DOHH2 (cell line): ENCODE measurements around the gene CTSZ.

Experiments
- H3F3A ChIP-seq: fragments of 200-600 bp; sonication (generic), shearing (Covaris generic); 2 replicates; pipeline ENCODE4 v1.6.0; 2016; ENCODE audit warnings: antibody characterized with exemption, mild to moderate bottlenecking; ENCODE audit not compliant: control insufficient read depth, insufficient read depth
- H3K27ac ChIP-seq: fragments of 200-600 bp; sonication (generic); 2 replicates; pipeline ENCODE4 v1.5.1; 2014; ENCODE audit warnings: low read depth, mild to moderate bottlenecking, low read length, moderate library complexity
- H3K27me3 ChIP-seq: fragments of 200-600 bp; sonication (generic); 2 replicates; pipeline ENCODE4 v1.6.1; 2014; ENCODE audit warnings: mild to moderate bottlenecking, low read length, mixed read lengths; ENCODE audit not compliant: control insufficient read depth
- H3K36me3 ChIP-seq: fragments of 200-600 bp; sonication (generic); 2 replicates; pipeline ENCODE4 v1.6.1; 2014; ENCODE audit warnings: mild to moderate bottlenecking, low read length, moderate library complexity, mixed read lengths; ENCODE audit not compliant: control insufficient read depth
- H3K4me1 ChIP-seq: fragments of 200-600 bp; sonication (generic); 2 replicates; pipeline ENCODE4 v1.6.1; 2014; ENCODE audit warnings: mild to moderate bottlenecking, low read length, mixed read lengths; ENCODE audit not compliant: control insufficient read depth
- H3K4me2 ChIP-seq: fragments of 200-600 bp; sonication (generic); 2 replicates; pipeline ENCODE4 v1.6.0; 2014; ENCODE audit warnings: mild to moderate bottlenecking, low read length, moderate library complexity
- H3K4me3 ChIP-seq: fragments of 200-600 bp; sonication (generic); 2 replicates; pipeline ENCODE4 v1.5.1; 2014; ENCODE audit warnings: mild to moderate bottlenecking, low read length, mixed read lengths
- H3K79me2 ChIP-seq: fragments of 200-600 bp; sonication (generic); 2 replicates; pipeline ENCODE4 v1.6.1; 2014; ENCODE audit warnings: mild to moderate bottlenecking, low read length, mixed read lengths; ENCODE audit not compliant: control insufficient read depth
- H3K9me2 ChIP-seq: fragments of 200-600 bp; sonication (generic); replicated peaks from 2 replicates; pipeline ENCODE4 v1.6.1; 2014; ENCODE audit warnings: mild to moderate bottlenecking, low read length, mixed read lengths; ENCODE audit not compliant: control insufficient read depth
- H3K9me3 ChIP-seq: fragments of 200-600 bp; sonication (generic); 2 replicates; pipeline ENCODE4 v1.6.1; 2014; ENCODE audit warnings: antibody characterized with exemption, low read length, mixed read lengths; ENCODE audit not compliant: control insufficient read depth, insufficient read depth
- H4K20me1 ChIP-seq: fragments of 200-600 bp; sonication (generic); 2 replicates; pipeline ENCODE4 v1.6.0; 2014; ENCODE audit warnings: low read depth, mild to moderate bottlenecking, antibody characterized with exemption, low read length, moderate library complexity; ENCODE audit not compliant: control insufficient read depth, insufficient read depth
- EZH2phosphoT487 ChIP-seq: fragments of 200-600 bp; sonication (generic); IDR thresholded peaks from 2 replicates; pipeline ENCODE4 v1.6.1; 2017; ENCODE audit warnings: borderline replicate concordance, mild to moderate bottlenecking, antibody characterized with exemption, low read length, moderate library complexity, mixed read lengths
- TF ChIP-seq, protein P1 (sequence below): fragments of 200-600 bp; sonication (generic); IDR thresholded peaks from one replicate; pipeline ENCODE4 v1.5.1; 2014; ENCODE audit warnings: antibody characterized with exemption, mild to moderate bottlenecking, low read depth, low read length; ENCODE audit not compliant: poor library complexity, severe bottlenecking

Gene CTSZ

DNA sequence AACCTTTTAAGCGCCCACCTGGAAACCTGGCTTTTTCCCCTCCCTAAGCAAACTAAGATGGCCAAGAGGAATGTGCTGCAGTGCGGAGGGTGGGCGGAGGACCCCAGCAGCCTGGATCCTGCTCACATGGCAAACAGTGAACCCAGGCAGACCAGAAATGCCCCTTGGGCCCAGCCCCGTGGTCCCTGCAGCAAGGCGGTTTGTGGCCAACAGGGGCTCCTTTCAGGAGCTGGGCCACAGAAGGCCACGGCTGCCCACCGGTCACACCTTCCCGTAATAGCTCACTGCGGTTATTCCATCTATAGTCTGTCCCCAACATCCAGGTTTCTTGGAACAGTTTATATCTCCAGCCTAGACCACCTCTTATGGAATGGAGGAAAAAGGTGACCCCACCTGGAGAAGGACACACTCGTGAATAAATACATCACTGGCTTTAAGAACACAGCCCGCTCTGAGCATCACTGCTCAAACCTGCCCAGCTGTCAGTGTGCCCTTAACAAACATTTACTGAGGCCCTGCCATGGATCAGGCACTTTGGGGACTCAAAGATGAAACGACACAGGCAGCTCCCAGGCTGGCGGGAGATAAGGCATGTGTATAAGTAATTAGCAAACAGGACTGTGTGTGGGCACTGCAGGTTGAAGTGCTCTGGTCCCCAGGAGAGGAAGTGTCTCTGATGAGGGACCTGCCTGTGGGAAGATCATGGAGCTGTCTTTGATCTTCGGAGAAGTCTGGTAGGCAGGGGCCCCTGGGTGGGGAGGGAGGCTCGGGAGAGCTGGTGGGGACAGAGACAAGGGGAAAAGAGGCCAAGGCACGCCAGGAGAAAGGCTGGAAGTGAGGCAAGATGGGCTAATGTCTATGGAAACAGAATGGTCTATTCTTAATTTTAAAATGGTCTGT lies 9.0 kb upstream of the CTSZ start:
- H3K4me3 ChIP-seq, result peak overlapping the region; percentile 55
- H3K4me1 ChIP-seq, result peaks cover 25% of the 10 kb centered on the region
- H3K27me3 ChIP-seq, result no peaks in the 10 kb centered on the region
- TF ChIP-seq, protein P1, sequence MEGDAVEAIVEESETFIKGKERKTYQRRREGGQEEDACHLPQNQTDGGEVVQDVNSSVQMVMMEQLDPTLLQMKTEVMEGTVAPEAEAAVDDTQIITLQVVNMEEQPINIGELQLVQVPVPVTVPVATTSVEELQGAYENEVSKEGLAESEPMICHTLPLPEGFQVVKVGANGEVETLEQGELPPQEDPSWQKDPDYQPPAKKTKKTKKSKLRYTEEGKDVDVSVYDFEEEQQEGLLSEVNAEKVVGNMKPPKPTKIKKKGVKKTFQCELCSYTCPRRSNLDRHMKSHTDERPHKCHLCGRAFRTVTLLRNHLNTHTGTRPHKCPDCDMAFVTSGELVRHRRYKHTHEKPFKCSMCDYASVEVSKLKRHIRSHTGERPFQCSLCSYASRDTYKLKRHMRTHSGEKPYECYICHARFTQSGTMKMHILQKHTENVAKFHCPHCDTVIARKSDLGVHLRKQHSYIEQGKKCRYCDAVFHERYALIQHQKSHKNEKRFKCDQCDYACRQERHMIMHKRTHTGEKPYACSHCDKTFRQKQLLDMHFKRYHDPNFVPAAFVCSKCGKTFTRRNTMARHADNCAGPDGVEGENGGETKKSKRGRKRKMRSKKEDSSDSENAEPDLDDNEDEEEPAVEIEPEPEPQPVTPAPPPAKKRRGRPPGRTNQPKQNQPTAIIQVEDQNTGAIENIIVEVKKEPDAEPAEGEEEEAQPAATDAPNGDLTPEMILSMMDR, result no peak
- no peak for TF ChIP-seq EZH2phosphoT487
- no peaks in the 10 kb centered on the region for H4K20me1 ChIP-seq
- H3K36me3 ChIP-seq, result no peaks in the 10 kb centered on the region
- peak overlapping the region; percentile 59 for H3K27ac ChIP-seq
- no peaks in the 10 kb centered on the region for H3K9me3 ChIP-seq
- no peaks in the 10 kb centered on the region for H3K9me2 ChIP-seq
- no peaks in the 10 kb centered on the region for H3K79me2 ChIP-seq
- no peaks in the 10 kb centered on the region for H3F3A ChIP-seq
- H3K4me2 ChIP-seq, result peak overlapping the region; percentile 71

DNA sequence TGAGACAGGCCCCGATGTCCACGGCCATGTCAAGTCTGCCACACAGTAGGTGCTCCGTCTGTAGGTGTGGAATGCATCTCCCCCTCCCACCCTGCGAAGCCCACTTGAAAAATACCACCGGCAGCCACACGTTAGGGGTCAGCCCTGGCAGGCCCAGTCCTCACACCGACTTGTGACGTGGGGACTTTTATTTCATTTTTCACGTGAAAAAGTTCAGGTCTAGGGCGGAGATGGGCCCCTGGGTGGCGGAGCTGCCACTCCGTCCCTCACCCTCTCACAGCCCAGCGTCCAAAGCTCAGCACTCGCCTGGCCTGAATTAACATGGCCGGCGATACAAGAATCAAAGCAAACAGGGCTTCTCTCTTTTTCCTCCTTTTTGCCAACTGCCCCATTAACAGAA lies 8.4 kb upstream of the CTSZ start:
- peaks cover 27% of the 10 kb centered on the region for H3K4me1 ChIP-seq
- H4K20me1 ChIP-seq, result no peaks in the 10 kb centered on the region
- TF ChIP-seq, protein P1, result no peak
- TF ChIP-seq EZH2phosphoT487, result no peak
- no peaks in the 10 kb centered on the region for H3F3A ChIP-seq
- no peaks in the 10 kb centered on the region for H3K79me2 ChIP-seq
- H3K27ac ChIP-seq, result no peak overlapping the region
- no peaks in the 10 kb centered on the region for H3K9me2 ChIP-seq
- no peak overlapping the region for H3K4me3 ChIP-seq
- no peaks in the 10 kb centered on the region for H3K9me3 ChIP-seq
- no peaks in the 10 kb centered on the region for H3K36me3 ChIP-seq
- no peak overlapping the region for H3K4me2 ChIP-seq
- no peaks in the 10 kb centered on the region for H3K27me3 ChIP-seq

DNA sequence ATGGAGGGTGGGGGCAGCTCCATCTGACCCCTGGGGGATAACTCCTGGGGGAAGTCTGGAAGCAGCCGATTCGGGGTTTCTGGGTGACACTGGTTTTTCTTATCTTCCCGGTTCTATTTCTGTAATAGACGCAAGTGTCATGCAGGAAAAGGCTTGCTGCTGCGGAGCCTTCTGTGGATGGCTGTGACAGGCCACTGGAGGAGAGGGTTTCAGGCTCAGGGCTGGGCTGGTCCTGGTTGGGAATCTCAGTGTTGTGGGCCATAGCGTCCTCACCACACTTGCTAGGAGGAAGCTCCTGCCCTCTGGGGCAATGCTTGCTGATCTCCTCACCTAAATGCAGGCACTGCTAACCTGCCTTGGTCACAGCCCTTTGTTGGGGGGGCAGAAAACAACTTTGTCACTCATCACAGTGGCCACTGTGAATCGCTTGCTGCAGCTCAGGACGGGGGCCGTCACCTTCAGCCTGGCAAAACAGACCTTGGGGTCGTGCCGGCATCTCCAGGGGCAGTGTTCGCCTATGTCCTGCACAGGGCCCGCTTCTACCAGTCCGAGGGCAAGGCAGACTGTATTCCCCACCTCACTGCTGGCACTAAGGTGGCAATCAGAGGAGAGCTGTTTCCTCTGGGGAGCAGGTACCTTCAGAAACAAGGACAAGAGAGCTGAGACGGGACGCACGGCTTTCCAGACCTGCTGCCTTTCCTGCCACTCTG lies 7.8 kb upstream of the CTSZ start:
- no peak for TF ChIP-seq EZH2phosphoT487
- TF ChIP-seq, protein P1, result no peak
- Histone ChIP-seq H3K4me1 (peaks cover 33% of the 10 kb centered on the region), H3K79me2 (no peaks in the 10 kb centered on the region), H3F3A (no peaks in the 10 kb centered on the region), H3K36me3 (no peaks in the 10 kb centered on the region), H3K27ac (no peak overlapping the region), H3K4me2 (no peak overlapping the region), H3K27me3 (no peaks in the 10 kb centered on the region), H3K4me3 (no peak overlapping the region), H3K9me2 (no peaks in the 10 kb centered on the region), H3K9me3 (no peaks in the 10 kb centered on the region), H4K20me1 (no peaks in the 10 kb centered on the region)
